Measurements from ENCODE around the gene UNC13B. TPM values are rescaled to one million over a fixed set of nuclear protein-coding genes. Genes with fewer than 3 reads are reported as not detected.

The UNC13B gene
- total RNA-seq, 1 donor from 2014 or later = 26.5 TPM

- TF ChIP-seq CTCF (IDR thresholded peaks at IDR 0.05) = no peak
- intact Hi-C loops (cut with DNase I) = no loop called here
These were observed 151.7 kb downstream of the UNC13B start for GRCh38 chr9:35313460-35313859.

GRCh38 chr9:35313916-35314315 lies 152.1 kb downstream of the UNC13B start:
- Histone ChIP-seq H3K36me3 (peaks cover 0 to 7% of the 10 kb centered on the region in 2 donors), H3K4me1 (peaks cover 13 to 20% of the 10 kb centered on the region in 2 donors), H3K4me3 (no peak overlapping the region), H3K9me3 (no peaks in the 10 kb centered on the region), H3K27me3 (no peaks in the 10 kb centered on the region), H3K27ac (peak overlapping the region; percentile 31 to 65)
- no peak for DNase-seq (ENCODE audit: low spot score in 2 of 2)
- intact Hi-C loops (cut with DNase I) = no loop called here
- TF ChIP-seq CTCF (IDR thresholded peaks at IDR 0.05) = no peak

More at GRCh38 chr9:35313460-35313859, 151.7 kb downstream of the UNC13B start:
- peaks cover 13 to 20% of the 10 kb centered on the region in 2 donors for H3K4me1 ChIP-seq
- no peaks in the 10 kb centered on the region for H3K9me3 ChIP-seq
- H3K36me3 ChIP-seq = peaks cover 0 to 7% of the 10 kb centered on the region in 2 donors
- H3K4me3 ChIP-seq = no peak overlapping the region
- no peak for DNase-seq (ENCODE audit: low spot score in 2 of 2)
- peak overlapping the region in 1 of 2 donors; percentile 65 for H3K27ac ChIP-seq
- no peaks in the 10 kb centered on the region for H3K27me3 ChIP-seq

- no peaks in the 10 kb centered on the region for H3K27me3 ChIP-seq
- TF ChIP-seq CTCF (IDR thresholded peaks at IDR 0.05) = no peak
- no peaks in the 10 kb centered on the region for H3K36me3 ChIP-seq
- no peak overlapping the region for H3K4me3 ChIP-seq
- intact Hi-C loops (cut with DNase I) = no loop called here
- peak overlapping the region; percentile 26 to 43 for H3K27ac ChIP-seq
- H3K4me1 ChIP-seq = peaks cover 0 to 7% of the 10 kb centered on the region in 2 donors
- peak in 1 of 2 donors; percentile 77 for DNase-seq (ENCODE audit: low spot score in 2 of 2)
- no peaks in the 10 kb centered on the region for H3K9me3 ChIP-seq
These were observed 156.9 kb downstream of the UNC13B start for GRCh38 chr9:35318741-35319140.

GRCh38 chr9:35322075-35322885 lies 160.5 kb downstream of the UNC13B start:
- intact Hi-C loops (cut with DNase I) = no loop called here
- Histone ChIP-seq H3K4me1 (peaks cover 0 to 4% of the 10 kb centered on the region in 2 donors), H3K4me3 (no peak overlapping the region), H3K27ac (no peak overlapping the region), H3K9me3 (no peaks in the 10 kb centered on the region), H3K36me3 (no peaks in the 10 kb centered on the region), H3K27me3 (no peaks in the 10 kb centered on the region)
- TF ChIP-seq CTCF (IDR thresholded peaks at IDR 0.05) = no peak
- DNase-seq (ENCODE audit: low spot score in 2 of 2) = no peak

- DNase-seq (ENCODE audit: low spot score in 2 of 2) = no peak
- no peak for TF ChIP-seq CTCF (IDR thresholded peaks at IDR 0.05)
- intact Hi-C loops (cut with DNase I) = no loop called here
- H3K36me3 ChIP-seq = peaks cover 0 to 5% of the 10 kb centered on the region in 2 donors
- H3K27me3 ChIP-seq = no peaks in the 10 kb centered on the region
- no peaks in the 10 kb centered on the region for H3K4me1 ChIP-seq
- no peak overlapping the region for H3K4me3 ChIP-seq
- H3K9me3 ChIP-seq = no peaks in the 10 kb centered on the region
- H3K27ac ChIP-seq = no peak overlapping the region
These were observed 163.2 kb downstream of the UNC13B start for GRCh38 chr9:35324966-35325365.
